Activated CD4-positive, alpha-beta T cell treated with anti-CD3 and anti-CD28 coated beads, Interleukin-2, amount 50 U/mL, for 4 hours (primary cell): ENCODE results near the gene SLC7A4.

Experiments used
- DNase-seq, 2 experiments: peaks; one replicate each; pipeline ENCODE4 v3.0.0-alpha.2; 2020

The SLC7A4 gene

GRCh38 chr22:20980523-20980922 lies 51.8 kb downstream of the SLC7A4 start:
- no peak for DNase-seq

- no peak for DNase-seq
Observed at GRCh38 chr22:20979940-20980453, 52.4 kb downstream of the SLC7A4 start.

GRCh38 chr22:20979243-20979809 lies 53.0 kb downstream of the SLC7A4 start:
- DNase-seq: peak; percentile 54 to 63
